GM19397 (cell line): Measurements from ENCODE around the gene SH3BP1.

Source experiments
- ATAC-seq: cut with Tn5 transposase; IDR thresholded peaks from one replicate; pipeline ENCODE4 v1.9.1; 2021; ENCODE audit warnings: mild to moderate bottlenecking, moderate library complexity; ENCODE audit not compliant: unreplicated experiment

Gene SH3BP1

DNA sequence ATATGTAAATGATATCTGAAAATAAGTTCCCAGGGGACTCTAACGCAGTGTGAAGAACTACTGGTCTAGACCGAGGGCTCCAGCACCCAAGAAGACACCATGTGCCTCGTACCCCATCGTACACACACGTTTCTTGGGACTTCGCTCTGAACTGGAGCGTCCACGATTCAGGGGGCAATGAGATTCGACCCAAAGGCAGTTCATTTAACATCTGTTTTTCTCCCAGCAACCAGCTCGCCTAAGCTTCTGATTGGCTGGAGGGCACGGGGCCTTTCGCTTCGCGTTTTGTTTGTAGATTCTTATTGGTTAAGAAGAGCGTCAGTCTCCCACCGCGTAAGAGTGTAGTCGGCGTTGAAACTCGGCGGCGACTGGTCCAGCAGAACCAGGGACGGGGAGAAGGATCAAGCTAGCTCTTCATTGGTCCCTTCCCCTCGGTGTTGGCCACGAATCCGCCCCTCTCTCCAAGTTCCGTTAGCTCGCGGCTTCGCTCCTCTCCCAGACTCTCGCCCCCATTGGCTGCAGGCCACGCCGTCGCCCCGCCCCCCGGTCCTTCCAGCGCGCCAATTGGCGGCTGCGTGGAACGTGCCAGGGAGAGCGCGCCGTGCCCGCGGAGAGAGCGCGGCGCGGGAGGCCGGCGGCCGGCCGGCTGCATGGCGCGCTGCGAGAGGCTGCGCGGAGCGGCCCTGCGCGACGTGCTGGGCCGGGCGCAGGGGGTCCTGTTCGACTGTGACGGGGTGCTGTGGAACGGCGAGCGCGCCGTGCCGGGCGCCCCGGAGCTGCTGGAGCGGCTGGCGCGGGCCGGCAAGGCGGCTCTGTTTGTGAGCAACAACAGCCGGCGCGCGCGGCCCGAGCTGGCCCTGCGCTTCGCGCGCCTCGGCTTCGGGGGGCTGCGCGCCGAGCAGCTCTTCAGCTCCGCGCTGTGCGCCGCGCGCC, 18.9 kb downstream of the SH3BP1 start, which contains the start of gene PDXP:
TSS of gene PDXP (plus strand) at position 591 of the 933 bp plus-strand sequence. CDS start at position 651, 60 bp downstream.
- peak; percentile 83 for ATAC-seq

DNA sequence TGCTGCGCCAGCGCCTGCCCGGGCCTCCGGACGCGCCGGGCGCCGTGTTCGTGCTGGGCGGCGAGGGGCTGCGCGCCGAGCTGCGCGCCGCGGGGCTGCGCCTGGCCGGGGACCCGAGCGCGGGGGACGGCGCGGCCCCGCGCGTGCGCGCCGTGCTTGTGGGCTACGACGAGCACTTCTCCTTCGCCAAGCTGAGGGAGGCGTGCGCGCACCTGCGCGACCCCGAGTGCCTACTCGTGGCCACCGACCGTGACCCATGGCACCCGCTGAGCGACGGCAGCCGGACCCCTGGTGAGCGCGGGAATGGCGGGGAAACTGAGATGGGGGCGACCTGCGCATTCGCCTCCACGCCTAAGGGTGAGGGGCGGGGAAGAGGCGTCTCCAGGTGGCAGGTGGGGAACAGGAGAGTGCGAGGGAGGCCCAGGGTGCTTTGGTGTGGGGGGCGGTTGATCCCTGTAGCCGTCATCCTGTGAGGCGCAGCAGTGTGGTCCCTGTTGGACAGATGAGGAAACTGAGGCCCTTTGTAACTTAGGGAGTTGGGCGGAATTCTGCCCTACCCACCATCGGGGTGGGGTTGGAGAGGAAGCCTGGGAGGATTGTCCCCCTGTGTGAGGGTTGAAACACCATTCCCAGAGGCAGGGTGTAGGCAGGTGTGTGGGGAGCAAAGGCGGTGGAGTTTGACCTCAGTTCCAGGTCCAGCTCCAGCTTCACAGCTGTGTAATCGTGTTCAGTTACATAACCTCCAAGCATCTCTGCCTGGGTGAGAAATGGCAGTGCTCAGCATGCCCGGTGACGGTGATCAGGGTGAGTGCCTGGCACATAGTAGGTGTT, 19.8 kb downstream of the SH3BP1 start:
- ATAC-seq, result peak; percentile 19

- no peak for ATAC-seq
Observed at GRCh38 chr22:37659897-37660708, 20.6 kb downstream of the SH3BP1 start.

GRCh38 chr22:37660709-37661045, 21.2 kb downstream of the SH3BP1 start:
- ATAC-seq, result no peak

- no peak for ATAC-seq
Observed at GRCh38 chr22:37661160-37661924, 21.9 kb downstream of the SH3BP1 start.

DNA sequence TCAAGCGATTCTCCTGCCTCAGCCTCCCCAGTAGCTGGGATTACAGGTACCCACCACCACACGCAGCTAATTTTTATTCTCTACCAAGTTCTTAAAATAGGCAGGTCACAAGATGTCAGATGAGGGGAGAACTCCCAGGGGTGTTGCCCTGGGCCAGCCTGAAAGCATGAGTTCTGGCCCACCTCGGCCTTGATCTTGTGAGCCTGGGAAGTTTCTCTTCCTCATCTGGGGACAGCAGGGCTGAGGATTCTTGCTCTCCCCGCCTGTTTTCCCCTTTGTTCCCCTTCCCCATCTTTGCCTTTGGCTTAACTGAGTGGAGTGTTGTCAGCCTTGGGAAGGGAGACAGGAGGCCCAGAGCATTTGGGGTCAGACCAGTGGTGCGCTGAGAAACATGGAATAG, 22.6 kb downstream of the SH3BP1 start:
- ATAC-seq, result no peak

GRCh38 chr22:37663521-37664140, 24.2 kb downstream of the SH3BP1 start:
- ATAC-seq, result no peak

DNA sequence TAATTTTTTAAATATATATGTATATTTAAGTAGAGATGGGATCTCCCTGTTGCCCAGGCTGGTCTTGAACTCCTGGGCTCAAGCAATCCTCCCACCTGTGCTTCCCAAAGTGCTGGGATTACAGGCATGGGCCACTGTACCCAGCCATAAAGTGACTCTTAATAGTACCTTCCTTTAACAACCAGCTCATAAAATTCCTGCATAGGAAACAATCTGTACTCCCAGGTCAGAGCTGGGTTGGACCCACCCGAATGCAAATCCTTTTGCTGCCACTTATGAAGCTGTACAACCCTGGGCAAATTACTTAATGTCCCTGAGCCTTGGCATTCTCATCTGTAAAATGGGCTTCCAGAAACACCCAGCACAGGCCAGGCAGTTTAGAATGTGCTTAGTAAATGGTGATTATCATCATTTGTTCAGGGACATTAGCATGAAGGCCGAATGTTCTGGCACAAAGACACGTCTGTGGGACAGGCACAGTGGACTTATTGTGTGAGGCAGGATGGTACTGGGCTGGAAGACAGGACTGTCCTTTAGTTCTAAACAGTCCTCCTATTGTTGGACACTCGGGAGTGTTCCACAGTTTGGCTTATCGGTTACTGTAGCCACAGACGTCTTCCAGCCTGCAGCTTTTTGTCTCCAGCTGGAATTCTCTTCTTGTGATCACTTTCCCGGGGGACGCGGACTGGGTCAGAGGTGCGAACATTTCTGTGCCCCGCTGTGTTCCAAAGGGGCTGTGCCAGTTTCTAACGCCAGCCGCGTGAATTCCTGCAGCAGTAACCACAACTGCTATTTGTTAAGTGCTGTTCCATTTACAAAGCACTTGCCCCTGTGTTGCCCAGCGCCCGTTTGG, 25.0 kb downstream of the SH3BP1 start:
- ATAC-seq, result no peak

- no peak for ATAC-seq
Observed at GRCh38 chr22:37665487-37665886, 26.0 kb downstream of the SH3BP1 start.

GRCh38 chr22:37669586-37669985, 30.1 kb downstream of the SH3BP1 start:
- no peak for ATAC-seq

GRCh38 chr22:37672206-37672919, 32.9 kb downstream of the SH3BP1 start:
- ATAC-seq, result no peak

- no peak for ATAC-seq
Observed at GRCh38 chr22:37672920-37673455, 33.5 kb downstream of the SH3BP1 start.

GRCh38 chr22:37674248-37674647, 34.8 kb downstream of the SH3BP1 start:
- no peak for ATAC-seq

DNA sequence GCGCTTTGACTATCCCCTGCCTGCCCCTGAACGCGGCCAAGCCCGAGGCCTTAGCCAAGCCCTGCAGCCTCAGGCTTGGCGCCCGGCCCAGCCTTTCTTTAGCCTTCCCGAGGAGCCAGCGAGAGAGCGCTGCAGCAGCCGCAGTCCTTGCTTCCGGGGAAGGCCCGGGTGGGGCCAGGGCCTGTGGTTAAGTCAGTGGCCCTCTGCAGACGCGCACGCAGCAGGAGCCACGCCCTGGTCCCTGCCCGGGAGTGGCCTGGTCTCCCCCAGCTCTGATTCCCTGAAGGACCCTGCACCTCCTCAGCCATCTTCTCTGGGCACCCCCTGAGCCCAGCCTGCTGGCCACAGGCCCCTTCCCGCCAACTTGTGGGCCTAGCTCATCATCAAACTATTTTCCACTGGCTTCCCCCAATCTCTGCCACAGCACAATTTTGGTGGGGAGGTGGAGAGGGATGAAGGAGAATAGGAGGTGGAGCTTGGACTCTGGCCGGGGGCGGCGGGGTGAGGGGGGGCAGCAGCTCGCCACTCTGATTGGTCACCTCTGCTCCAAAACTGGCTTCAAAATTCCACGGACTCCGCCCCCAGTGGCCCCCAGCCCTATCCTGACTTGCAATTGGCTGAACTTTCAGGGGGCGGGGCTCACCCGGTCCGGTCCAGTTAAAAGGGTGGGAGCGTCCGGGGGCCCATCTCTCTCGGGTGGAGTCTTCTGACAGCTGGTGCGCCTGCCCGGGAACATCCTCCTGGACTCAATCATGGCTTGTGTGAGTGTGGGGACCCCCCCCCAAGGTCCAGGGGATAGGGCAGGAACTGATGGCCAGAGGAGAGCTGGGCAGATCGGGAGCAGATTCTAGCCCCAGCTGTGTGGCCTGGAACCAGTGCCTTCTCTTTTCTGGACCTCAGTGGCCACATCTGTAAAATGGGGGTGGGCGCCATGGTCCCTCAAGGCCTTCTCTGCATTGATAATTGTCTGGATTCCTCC, 35.8 kb downstream of the SH3BP1 start, which contains the start of gene LGALS1:
TSS of gene LGALS1 (plus strand) at position 686 of the 979 bp plus-strand sequence. CDS start at position 753, 67 bp downstream.
- no peak for ATAC-seq

- no peak for ATAC-seq
Observed at GRCh38 chr22:37675930-37676735, 36.7 kb downstream of the SH3BP1 start.
